ENCODE measurements around the gene NCAPD2.

NCAPD2 gene

DNA sequence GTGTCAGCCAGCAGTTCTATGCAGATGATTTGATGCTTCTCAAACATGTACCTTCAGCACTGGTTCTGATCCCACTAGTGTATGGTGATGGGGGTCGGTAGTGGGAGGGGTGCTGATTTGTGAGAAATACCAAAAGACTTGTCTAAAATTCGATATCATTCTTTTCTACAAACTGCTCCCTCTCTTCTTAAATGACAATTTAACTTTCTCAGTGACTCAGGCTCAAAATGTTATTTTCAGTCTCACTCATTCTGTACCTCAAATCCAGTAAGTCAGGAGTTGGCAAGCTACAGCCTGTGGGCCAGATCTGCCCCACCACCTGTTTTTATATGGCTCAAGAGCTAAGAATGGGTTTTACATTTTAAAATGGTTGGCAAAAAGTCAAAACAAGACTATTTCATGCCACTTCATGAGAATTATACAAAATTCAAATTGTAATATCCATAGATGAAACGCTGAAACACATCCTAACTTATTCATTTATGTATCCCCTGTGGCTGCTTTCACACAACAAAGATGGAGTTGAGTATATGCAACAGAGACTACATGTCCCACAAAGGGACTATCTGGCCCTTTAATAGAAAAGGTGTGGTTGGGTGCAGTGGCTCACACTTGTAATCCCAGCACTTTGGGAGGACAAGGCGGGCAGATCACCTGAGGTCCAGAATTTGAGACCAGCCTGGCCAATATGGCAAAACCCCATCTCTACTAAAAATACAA, 80.8 kb downstream of the NCAPD2 start:
- DNase-seq (ENCODE audit: low read depth in 2 of 2): no peak

GRCh38 chr12:6575648-6576047, 81.7 kb downstream of the NCAPD2 start:
- no peak for DNase-seq (ENCODE audit: low read depth in 2 of 2)
